Sigmoid colon (tissue), 7 donors: Measurements from ENCODE around the gene ADGRG2. TPM values are rescaled to one million over a fixed set of nuclear protein-coding genes. Genes with fewer than 3 reads are reported as not detected.

Source experiments
- DNase-seq: peaks from one replicate; pipeline ENCODE4 v3.0.0-alpha.2; 2019
- H3K27ac ChIP-seq, 4 donors: fragments of 200-600 bp; sonication (generic); one replicate each; pipeline ENCODE4 v1.5.1; 2016 to 2019; ENCODE audit warnings: mild to moderate bottlenecking in 1 of 4
- H3K27me3 ChIP-seq, 3 donors: fragments of 200-600 bp; sonication (generic); one replicate each; pipeline ENCODE4 v1.5.1; 2019; ENCODE audit warnings: mild to moderate bottlenecking in 1 of 3
- H3K36me3 ChIP-seq, 4 donors: fragments of 200-600 bp; sonication (generic); one replicate each; pipeline ENCODE4 v1.5.1; 2016 to 2019
- H3K4me1 ChIP-seq, 4 donors: fragments of 200-600 bp; sonication (generic); one replicate each; pipeline ENCODE4 v1.5.1; 2017 to 2019
- H3K4me3 ChIP-seq, 4 donors: fragments of 200-600 bp; sonication (generic); one replicate each; pipeline ENCODE4 v1.5.1; 2017 to 2019; ENCODE audit warnings: mild to moderate bottlenecking in 2 of 4, moderate library complexity in 1 of 4
- H3K9me3 ChIP-seq, 4 donors: fragments of 200-600 bp in 3 of 4; sonication (generic) in 3 of 4; one replicate each; pipeline versions ENCODE4 v1.5.1 to v1.6.1; 2013 to 2019
- CTCF ChIP-seq, 4 experiments: fragments of 450-650 bp in 3 of 4; fragments of 200-600 bp in 1 of 4; IDR thresholded peaks; one replicate each; pipeline ENCODE4 v1.5.1; 2016 to 2019; ENCODE audit warnings: antibody characterized with exemption in 4 of 4, mild to moderate bottlenecking in 3 of 4, moderate library complexity in 2 of 4
- EP300 ChIP-seq, 4 donors: sonication (generic); formaldehyde crosslinking; IDR thresholded peaks; one replicate each; pipeline ENCODE4 v1.6.1; 2017; ENCODE audit warnings: antibody characterized with exemption in 4 of 4
- POLR2A ChIP-seq, 2 donors: fragments of 450-650 bp; IDR thresholded peaks; one replicate each; pipeline ENCODE4 v1.6.1; 2016; ENCODE audit warnings: antibody characterized with exemption in 2 of 2, mild to moderate bottlenecking in 2 of 2, moderate library complexity in 2 of 2
- POLR2AphosphoS5 ChIP-seq, 4 donors: sonication (generic); formaldehyde crosslinking; IDR thresholded peaks; one replicate each; pipeline ENCODE4 v1.6.1; 2017; ENCODE audit warnings: antibody characterized with exemption in 4 of 4
- WGBS, 2 donors: extraction: QIAGEN DNeasy Blood & Tissue Kit; methylation state at CpG; one replicate each; pipeline ENCODE4 v1.1.7; 2013; 5-methylcytosine and 5-hydroxymethylcytosine counted together
- intact Hi-C: fragments of 100-400 bp; cut with DNase I; formaldehyde crosslinking; loops from one replicate; pipeline ENCODE4 v1.15.1; 2023
- polyA plus RNA-seq, 3 donors: library from polyadenylated mRNA; stranded (reverse); fragments of 200-250 nt; gene quantifications; one replicate each; pipeline ENCODE4 v1.2.3, GENCODE V29; 2013
- total RNA-seq, 4 donors: library from RNA; depleted of rRNA; stranded (reverse); fragments of >200 nt; gene quantifications; one replicate each; pipeline ENCODE4 v1.1.0, GENCODE V29; 2016
- donor health status: healthy with polysubstance abuse.
- donor health status: Bipolar disorder and iron deficiency.
- donor health status: healthy.

Gene ADGRG2
- total and polyA plus RNA-seq, 7 donors = under 0.01 to 2.5 (median 0.81) TPM; not detected in 1

- H3K9me3 ChIP-seq = no peaks in the 10 kb centered on the region
- no peaks in the 10 kb centered on the region for H3K27me3 ChIP-seq
- WGBS, 2 donors = 96 to 100% methylated on average over 4 of the region's 4 CpGs
- H3K4me1 ChIP-seq = no peaks in the 10 kb centered on the region
- no peak overlapping the region for H3K4me3 ChIP-seq
- no peaks in the 10 kb centered on the region for H3K36me3 ChIP-seq
- TF ChIP-seq POLR2A (IDR thresholded peaks at IDR 0.05) (no peak), EP300 (IDR thresholded peaks at IDR 0.05) (no peak), CTCF (IDR thresholded peaks at IDR 0.05) (no peak), POLR2AphosphoS5 (IDR thresholded peaks at IDR 0.05) (no peak)
- intact Hi-C loops = no loop called here
- no peak overlapping the region for H3K27ac ChIP-seq
- DNase-seq = no peak
Measured at GRCh38 chrX:18955676-18956075, 166.6 kb downstream of the ADGRG2 start.

DNA sequence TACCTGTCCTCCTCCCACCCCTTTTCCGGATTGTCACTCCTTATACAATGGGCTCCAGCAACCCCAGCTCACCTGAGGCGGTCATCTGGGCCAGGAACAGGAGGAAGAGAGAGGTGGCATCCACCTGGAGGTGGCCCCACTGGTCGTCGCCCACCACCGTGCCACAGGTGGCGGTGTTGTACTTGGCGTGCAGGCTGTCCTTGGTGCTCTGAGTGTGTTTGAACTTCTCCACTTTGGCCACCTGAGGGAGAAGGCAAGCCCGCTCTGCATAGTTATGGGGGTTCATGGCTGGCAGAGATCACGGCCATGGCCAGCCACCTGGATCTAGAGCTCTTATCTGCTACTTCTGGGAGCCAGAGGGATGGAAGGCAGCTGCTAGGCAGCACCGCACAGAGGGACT is 171.2 kb downstream of the ADGRG2 start:
- peaks cover 0 to 3% (median 0%) of the 10 kb centered on the region in 4 donors for H3K36me3 ChIP-seq
- 90 to 95% methylated on average over 10 of the region's 10 CpGs for WGBS, 2 donors
- TF ChIP-seq EP300 (IDR thresholded peaks at IDR 0.05) (no peak), CTCF (IDR thresholded peaks at IDR 0.05) (no peak), POLR2AphosphoS5 (IDR thresholded peaks at IDR 0.05) (no peak), POLR2A (IDR thresholded peaks at IDR 0.05) (no peak)
- no peak overlapping the region for H3K27ac ChIP-seq
- intact Hi-C loops = no loop called here
- H3K4me1 ChIP-seq = no peaks in the 10 kb centered on the region
- no peaks in the 10 kb centered on the region for H3K9me3 ChIP-seq
- no peaks in the 10 kb centered on the region for H3K27me3 ChIP-seq
- DNase-seq = no peak
- no peak overlapping the region for H3K4me3 ChIP-seq

DNA sequence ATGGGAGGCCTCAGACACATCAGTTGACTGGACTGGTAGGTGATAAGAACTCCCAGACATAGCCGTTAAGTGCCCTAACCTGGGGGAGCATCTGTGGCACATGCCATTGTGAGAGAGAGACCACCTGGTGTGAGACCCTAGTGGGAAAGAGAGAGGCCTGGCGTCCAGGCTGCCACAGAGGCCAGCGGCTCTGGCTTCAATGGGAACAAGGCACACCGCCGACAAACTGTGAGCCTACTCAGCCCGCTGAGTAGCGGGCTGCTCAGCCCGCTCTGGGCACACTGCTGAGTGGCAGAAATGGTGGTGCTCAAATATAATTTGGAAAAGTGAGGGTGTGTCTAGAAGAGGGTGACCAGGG is 172.3 kb downstream of the ADGRG2 start:
- no peaks in the 10 kb centered on the region for H3K27me3 ChIP-seq
- no peak for TF ChIP-seq POLR2AphosphoS5 (IDR thresholded peaks at IDR 0.05)
- TF ChIP-seq CTCF (IDR thresholded peaks at IDR 0.05) = no peak
- no peak for TF ChIP-seq EP300 (IDR thresholded peaks at IDR 0.05)
- no peak for TF ChIP-seq POLR2A (IDR thresholded peaks at IDR 0.05)
- H3K4me3 ChIP-seq = no peak overlapping the region
- no peak for DNase-seq
- H3K4me1 ChIP-seq = no peaks in the 10 kb centered on the region
- H3K27ac ChIP-seq = no peak overlapping the region
- H3K36me3 ChIP-seq = peaks cover 0 to 4% (median 0%) of the 10 kb centered on the region in 4 donors
- 96 to 97% methylated on average over 8 of the region's 8 CpGs for whole genome bisulfite sequencing, 2 donors
- intact Hi-C loops = no loop called here
- H3K9me3 ChIP-seq = no peaks in the 10 kb centered on the region

DNA sequence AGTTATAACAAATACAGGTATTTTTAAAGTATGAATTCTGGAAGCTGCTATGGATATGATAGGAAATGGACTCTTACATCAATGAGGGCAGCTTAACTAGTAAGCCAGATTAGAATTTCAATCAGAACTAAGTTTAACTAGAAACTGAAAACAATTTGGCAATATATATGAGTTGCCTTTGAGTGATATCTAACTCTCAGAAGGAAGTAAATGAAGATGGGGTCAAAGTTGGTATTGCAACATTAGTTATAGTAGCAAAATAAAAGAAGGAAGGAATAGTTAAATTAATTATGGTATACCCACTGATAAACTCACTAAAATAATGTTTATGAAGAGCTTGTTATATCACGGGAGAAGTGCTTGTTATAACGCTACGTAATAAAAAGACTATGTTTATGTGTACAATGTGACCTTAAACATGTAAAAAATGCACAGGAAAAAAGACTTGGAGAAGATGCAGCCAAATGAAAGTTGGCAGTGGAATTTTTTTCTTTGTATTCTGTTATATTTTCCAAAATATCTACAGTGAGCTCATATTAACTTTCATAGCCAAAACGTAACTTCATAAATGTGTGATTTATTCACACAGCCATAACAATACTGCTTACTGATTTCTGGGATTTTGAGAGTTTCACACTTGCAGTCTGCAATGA is 172.9 kb downstream of the ADGRG2 start:
- TF ChIP-seq EP300 (IDR thresholded peaks at IDR 0.05) (no peak), POLR2AphosphoS5 (IDR thresholded peaks at IDR 0.05) (no peak), POLR2A (IDR thresholded peaks at IDR 0.05) (no peak), CTCF (IDR thresholded peaks at IDR 0.05) (no peak)
- DNase-seq = no peak
- Histone ChIP-seq H3K27ac (no peak overlapping the region), H3K27me3 (no peaks in the 10 kb centered on the region), H3K4me3 (no peak overlapping the region), H3K4me1 (no peaks in the 10 kb centered on the region), H3K9me3 (no peaks in the 10 kb centered on the region), H3K36me3 (peaks cover 0 to 9% (median 0%) of the 10 kb centered on the region in 4 donors)
- intact Hi-C loops = no loop called here
- 62 to 79% methylated on average over 4 of the region's 4 CpGs for WGBS, 2 donors

DNA sequence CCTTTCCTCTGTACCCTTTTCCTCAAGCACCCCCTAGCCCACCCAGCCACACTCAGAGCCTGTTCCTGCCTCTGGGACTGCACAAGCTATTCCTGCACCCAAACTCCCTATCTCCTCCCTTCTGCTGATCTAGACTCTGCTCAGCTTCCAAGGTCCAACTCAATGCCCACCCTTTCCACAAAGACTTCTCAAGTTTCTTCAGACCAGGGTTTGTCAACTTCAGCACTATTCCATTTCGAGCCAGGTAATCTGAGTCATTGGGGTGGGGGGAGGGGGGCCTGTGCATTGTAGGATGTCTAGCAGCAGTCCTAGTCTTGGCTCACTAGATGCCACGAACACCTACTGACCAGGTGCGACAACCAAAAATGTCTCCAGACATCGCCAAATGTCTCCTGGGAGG is 175.7 kb downstream of the ADGRG2 start:
- Histone ChIP-seq H3K36me3 (peaks cover 0 to 16% (median 0%) of the 10 kb centered on the region in 4 donors), H3K27ac (no peak overlapping the region), H3K4me3 (no peak overlapping the region), H3K9me3 (no peaks in the 10 kb centered on the region), H3K27me3 (no peaks in the 10 kb centered on the region), H3K4me1 (no peaks in the 10 kb centered on the region)
- TF ChIP-seq POLR2A (IDR thresholded peaks at IDR 0.05) = no peak
- TF ChIP-seq EP300 (IDR thresholded peaks at IDR 0.05) = no peak
- no peak for TF ChIP-seq CTCF (IDR thresholded peaks at IDR 0.05)
- TF ChIP-seq POLR2AphosphoS5 (IDR thresholded peaks at IDR 0.05) = no peak
- DNase-seq = no peak
- intact Hi-C loops = no loop called here
- 96 to 98% methylated on average over 4 of the region's 4 CpGs for WGBS, 2 donors
